Osteocyte (in vitro differentiated cells): Measurements from ENCODE around the gene REEP2. TPM values are rescaled to one million over a fixed set of nuclear protein-coding genes. Genes with fewer than 3 reads are reported as not detected.

Source experiments
- DNase-seq: peaks from one replicate; pipeline ENCODE4 v3.0.0; 2021; ENCODE audit warnings: mixed read lengths; ENCODE audit not compliant: unreplicated experiment; ENCODE audit errors: extremely low spot score
- H3K27ac Mint-ChIP-seq: one replicate; pipeline ENCODE4 v1.8.0; 2021; ENCODE audit warnings: mild to moderate bottlenecking, mixed read lengths; ENCODE audit not compliant: unreplicated experiment
- H3K27me3 Mint-ChIP-seq: one replicate; pipeline ENCODE4 v1.8.0; 2021; ENCODE audit warnings: mixed read lengths; ENCODE audit not compliant: unreplicated experiment
- H3K36me3 Mint-ChIP-seq: one replicate; pipeline ENCODE4 v1.8.0; 2021; ENCODE audit warnings: mixed read lengths; ENCODE audit not compliant: unreplicated experiment
- H3K4me1 Mint-ChIP-seq: one replicate; pipeline ENCODE4 v1.8.0; 2021; ENCODE audit warnings: mixed read lengths; ENCODE audit not compliant: unreplicated experiment
- H3K4me3 Mint-ChIP-seq: one replicate; pipeline ENCODE4 v1.8.0; 2021; ENCODE audit warnings: mild to moderate bottlenecking, moderate library complexity, mixed read lengths; ENCODE audit not compliant: unreplicated experiment
- H3K9me3 Mint-ChIP-seq: one replicate; pipeline ENCODE4 v1.8.0; 2021; ENCODE audit warnings: mixed read lengths; ENCODE audit not compliant: unreplicated experiment
- total RNA-seq: library from RNA; stranded (reverse); gene quantifications from 2 replicates; pipeline ENCODE4 v1.2.1, GENCODE V29; 2021
- TF ChIP-seq, protein P1 (sequence below): fragments of 200-600 bp; sonication (generic); IDR thresholded peaks from 2 replicates; pipeline ENCODE4 v1.5.0; 2021; ENCODE audit warnings: antibody characterized with exemption, mild to moderate bottlenecking, moderate library complexity

The REEP2 gene
- total RNA-seq, 1 donor from 2014 or later: 18.3 TPM

DNA sequence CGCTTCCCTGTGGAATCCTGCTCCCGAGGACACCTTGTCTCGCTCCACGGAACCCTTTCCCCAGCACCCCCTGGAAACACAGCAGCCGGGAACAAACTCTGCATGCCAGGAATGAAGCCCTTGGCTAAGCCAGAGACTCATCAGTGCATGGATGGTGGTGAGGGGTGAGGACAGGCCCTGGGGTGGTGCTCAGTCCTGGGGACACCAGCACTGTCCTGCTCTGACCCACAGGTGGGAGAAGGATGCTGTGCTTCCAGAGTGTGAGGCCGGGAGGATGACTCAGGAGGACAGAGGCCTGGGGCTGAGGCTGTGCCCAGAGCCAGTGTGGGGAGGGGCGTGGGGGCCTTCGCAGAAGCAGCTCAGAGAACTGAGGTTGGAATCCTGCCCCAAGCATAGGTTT, 15.3 kb downstream of the REEP2 start:
- Mint-ChIP-seq H3K4me3 (no peak overlapping the region), H3K27me3 (peaks cover 3% of the 10 kb centered on the region), H3K4me1 (peaks cover 10% of the 10 kb centered on the region), H3K9me3 (no peaks in the 10 kb centered on the region), H3K27ac (no peak overlapping the region), H3K36me3 (no peaks in the 10 kb centered on the region)
- DNase-seq: peak; percentile 82
- TF ChIP-seq, protein P1, sequence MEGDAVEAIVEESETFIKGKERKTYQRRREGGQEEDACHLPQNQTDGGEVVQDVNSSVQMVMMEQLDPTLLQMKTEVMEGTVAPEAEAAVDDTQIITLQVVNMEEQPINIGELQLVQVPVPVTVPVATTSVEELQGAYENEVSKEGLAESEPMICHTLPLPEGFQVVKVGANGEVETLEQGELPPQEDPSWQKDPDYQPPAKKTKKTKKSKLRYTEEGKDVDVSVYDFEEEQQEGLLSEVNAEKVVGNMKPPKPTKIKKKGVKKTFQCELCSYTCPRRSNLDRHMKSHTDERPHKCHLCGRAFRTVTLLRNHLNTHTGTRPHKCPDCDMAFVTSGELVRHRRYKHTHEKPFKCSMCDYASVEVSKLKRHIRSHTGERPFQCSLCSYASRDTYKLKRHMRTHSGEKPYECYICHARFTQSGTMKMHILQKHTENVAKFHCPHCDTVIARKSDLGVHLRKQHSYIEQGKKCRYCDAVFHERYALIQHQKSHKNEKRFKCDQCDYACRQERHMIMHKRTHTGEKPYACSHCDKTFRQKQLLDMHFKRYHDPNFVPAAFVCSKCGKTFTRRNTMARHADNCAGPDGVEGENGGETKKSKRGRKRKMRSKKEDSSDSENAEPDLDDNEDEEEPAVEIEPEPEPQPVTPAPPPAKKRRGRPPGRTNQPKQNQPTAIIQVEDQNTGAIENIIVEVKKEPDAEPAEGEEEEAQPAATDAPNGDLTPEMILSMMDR: no peak

DNA sequence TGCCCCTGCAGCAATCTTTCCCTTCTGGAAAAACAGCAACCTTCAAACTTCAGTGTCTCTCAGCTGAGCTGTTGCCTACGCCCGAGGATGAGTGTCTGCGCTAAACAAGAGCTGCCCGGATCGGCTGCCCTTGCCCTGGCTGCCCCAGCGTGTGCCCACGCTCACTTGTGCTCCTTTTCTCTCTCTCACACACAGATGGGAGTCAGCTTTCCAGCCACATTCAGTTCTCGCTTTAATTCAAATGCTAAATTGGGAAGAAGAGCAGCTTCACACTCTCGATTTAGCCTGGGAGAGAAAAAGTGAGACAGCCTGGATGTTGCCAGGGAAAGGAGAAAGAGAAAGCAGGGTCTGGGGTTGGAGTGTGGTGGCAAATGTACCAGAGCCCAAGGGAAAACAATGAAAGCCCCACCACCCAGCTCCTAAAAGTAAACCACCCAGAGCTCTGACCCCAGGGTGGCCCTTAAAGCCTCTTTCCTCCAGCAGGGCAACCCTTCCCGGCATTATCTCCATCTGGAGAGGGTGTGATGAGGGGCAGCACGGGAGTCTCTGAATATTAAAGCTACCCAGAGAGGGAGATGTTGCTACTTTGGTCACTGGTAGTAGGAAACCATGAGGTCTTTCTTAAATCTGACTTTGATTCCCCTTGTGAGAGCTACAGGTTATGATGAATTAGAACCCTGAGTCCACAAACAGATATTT, 16.5 kb downstream of the REEP2 start:
- Mint-ChIP-seq H3K36me3 (no peaks in the 10 kb centered on the region), H3K27me3 (peaks cover 3% of the 10 kb centered on the region), H3K9me3 (no peaks in the 10 kb centered on the region), H3K4me3 (no peak overlapping the region), H3K27ac (no peak overlapping the region), H3K4me1 (no peaks in the 10 kb centered on the region)
- TF ChIP-seq, protein P1: no peak
- no peak for DNase-seq

DNA sequence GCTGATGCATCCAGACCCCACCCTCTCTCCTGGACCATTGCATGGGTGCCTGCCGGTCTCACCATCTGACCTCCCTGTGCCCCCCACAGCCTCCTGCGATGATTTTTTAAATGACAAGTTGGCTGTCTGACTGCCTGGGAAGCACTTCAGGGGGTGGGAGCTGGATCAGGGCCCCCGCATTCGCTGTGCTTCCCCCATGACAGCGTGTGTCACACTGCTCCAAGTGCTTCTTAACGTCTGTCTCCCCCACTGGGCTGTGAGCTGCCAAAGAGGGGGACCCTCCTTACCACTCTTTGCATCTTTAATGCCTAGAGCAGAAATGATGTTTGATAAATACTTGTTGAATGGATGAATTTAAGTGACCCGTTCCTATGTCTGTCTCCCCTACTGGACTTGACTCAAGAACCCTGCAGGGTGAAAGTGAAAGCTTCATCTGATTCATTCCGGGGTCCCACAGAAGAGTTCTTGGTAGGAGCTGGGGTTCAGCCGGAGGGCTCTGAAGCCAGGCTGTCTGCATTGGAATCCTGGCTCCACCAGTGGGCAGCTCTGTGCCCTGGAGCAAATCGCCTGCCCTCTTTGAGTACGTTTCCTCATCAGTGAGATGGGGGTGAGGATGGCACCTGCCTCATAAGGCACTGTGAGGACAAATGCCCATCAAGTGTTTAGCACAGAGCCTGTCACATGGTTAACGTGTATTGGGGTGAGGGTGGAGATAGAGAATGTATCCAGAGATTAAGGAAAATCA, 18.8 kb downstream of the REEP2 start:
- Mint-ChIP-seq H3K27ac (no peak overlapping the region), H3K36me3 (no peaks in the 10 kb centered on the region), H3K4me1 (peaks cover 4% of the 10 kb centered on the region), H3K9me3 (no peaks in the 10 kb centered on the region), H3K4me3 (no peak overlapping the region), H3K27me3 (no peaks in the 10 kb centered on the region)
- DNase-seq: no peak
- TF ChIP-seq, protein P1: no peak

DNA sequence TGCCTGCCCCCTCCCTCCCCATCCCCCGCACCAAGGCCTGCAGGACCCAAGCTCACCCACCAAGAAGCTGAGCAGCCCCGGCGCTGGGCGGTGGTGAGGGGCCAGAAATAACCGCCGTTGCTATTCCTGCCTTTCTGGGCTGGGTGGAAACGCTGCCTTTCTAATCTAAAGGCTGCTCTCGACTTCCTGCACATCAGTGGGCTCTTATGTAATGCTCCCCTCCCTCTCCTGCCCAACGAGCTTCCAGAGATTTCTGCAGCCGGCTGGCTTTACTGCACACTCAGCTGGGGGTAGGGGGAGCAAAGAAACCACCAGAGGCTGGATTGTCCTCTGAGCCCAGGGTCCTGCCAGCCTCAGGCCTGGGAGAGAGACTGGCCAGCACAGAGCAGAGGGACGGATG, 19.5 kb downstream of the REEP2 start:
- Mint-ChIP-seq H3K36me3 (no peaks in the 10 kb centered on the region), H3K4me3 (no peak overlapping the region), H3K9me3 (no peaks in the 10 kb centered on the region), H3K27me3 (no peaks in the 10 kb centered on the region), H3K27ac (no peak overlapping the region), H3K4me1 (peaks cover 5% of the 10 kb centered on the region)
- no peak for DNase-seq
- TF ChIP-seq, protein P1: no peak

DNA sequence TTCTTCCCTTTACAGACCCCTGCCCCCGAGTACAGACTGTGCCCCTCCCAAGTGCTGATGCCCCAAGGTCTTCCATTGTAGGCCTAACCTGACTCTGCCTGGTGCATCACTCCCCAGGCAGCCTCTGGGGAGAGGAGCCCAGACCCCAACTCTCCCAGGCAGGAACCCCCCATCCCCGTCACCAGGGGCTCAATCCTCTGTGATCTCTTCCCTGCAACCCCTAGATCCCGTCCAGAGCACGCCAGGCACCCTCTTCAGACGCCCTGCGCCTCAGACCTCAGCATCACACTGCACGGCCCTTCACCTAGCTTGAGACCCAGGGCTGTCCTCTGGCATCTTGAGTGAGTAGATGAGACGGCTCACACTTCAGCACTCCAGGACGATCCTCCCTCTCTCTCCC, 20.0 kb downstream of the REEP2 start:
- no peaks in the 10 kb centered on the region for H3K27me3 Mint-ChIP-seq
- peaks cover 8% of the 10 kb centered on the region for H3K4me1 Mint-ChIP-seq
- no peak overlapping the region for H3K27ac Mint-ChIP-seq
- no peaks in the 10 kb centered on the region for H3K9me3 Mint-ChIP-seq
- H3K4me3 Mint-ChIP-seq: no peak overlapping the region
- DNase-seq: no peak
- TF ChIP-seq, protein P1: no peak
- H3K36me3 Mint-ChIP-seq: no peaks in the 10 kb centered on the region
